Neural cell (in vitro differentiated cells): ENCODE data around the gene WTIP. TPM values are rescaled to one million over a fixed set of nuclear protein-coding genes. Genes with fewer than 3 reads are reported as not detected.

Experiments used
- polyA plus RNA-seq: library from polyadenylated mRNA; depleted of rRNA; stranded (reverse); fragments of >200 nt; gene quantifications from 2 replicates; pipeline ENCODE4 v1.2.3, GENCODE V29; 2014

The WTIP gene
- polyA plus RNA-seq, 1 donor from 2014 or later: 9.8 TPM

Other genes starting within 250 kb of the WTIP start
- 15.9 and 16.9 TPM in 2 replicates for gene GARRE1, start 227.2 kb upstream of the WTIP start, polyA plus RNA-seq
- 113 and 124 TPM in 2 replicates for gene GPI, start 116.6 kb upstream of the WTIP start, polyA plus RNA-seq
- 47.5 and 75.2 TPM in 2 replicates for gene PDCD2L, start 77.4 kb upstream of the WTIP start, polyA plus RNA-seq
- 232 and 245 TPM in 2 replicates for gene UBA2, start 53.4 kb upstream of the WTIP start, polyA plus RNA-seq
- 0.51 TPM in 1 of 2 replicates, not detected in the other for gene SCGB2B2, start 195.4 kb downstream of the WTIP start, polyA plus RNA-seq
- 92.6 and 107 TPM in 2 replicates for gene ZNF302, start 195.9 kb downstream of the WTIP start, polyA plus RNA-seq